Pancreas (tissue), 10 donors: Measurements from ENCODE around the gene MS4A1. TPM values are rescaled to one million over a fixed set of nuclear protein-coding genes. Genes with fewer than 3 reads are reported as not detected.
"Not testable (repeated sequence)": the region's sequence is repeated elsewhere in the genome, so short reads cannot be mapped to it uniquely, and the experiment has no call there.

ENCODE experiments used
- ATAC-seq, 4 donors: fragments of 200-7000 bp; cut with Tn5 transposase; one replicate each; pipeline versions ENCODE4 v1.8.0 to v1.9.1; 2020; ENCODE audit warnings: mild to moderate bottlenecking in 4 of 4, moderate library complexity in 4 of 4
- DNase-seq, 6 donors: peaks; one replicate each; pipeline ENCODE4 v3.0.0-alpha.2; 2020
- FAIRE-seq: peaks from 2 replicates; lab custom pipeline; 2012; peaks lifted over from hg19 to GRCh38; lab: Jason Lieb, UNC
- H3K27ac ChIP-seq, 4 donors: fragments of 200-600 bp; sonication (generic); 1 replicate in 3 of 4; 2 replicates in 1 of 4; pipeline versions ENCODE4 v1.5.0 to v1.8.0; 2020
- H3K27me3 ChIP-seq, 4 donors: fragments of 200-600 bp; one replicate each; pipeline ENCODE4 v1.8.0; 2021
- H3K36me3 ChIP-seq, 3 donors: fragments of 200-600 bp; sonication (generic) in 1 of 3; one replicate each; pipeline versions ENCODE4 v1.5.0 to v1.8.0; 2020 to 2021
- H3K4me1 ChIP-seq, 3 donors: fragments of 200-600 bp; one replicate each; pipeline ENCODE4 v1.8.0; 2021
- H3K4me3 ChIP-seq, 4 donors: fragments of 200-600 bp; sonication (generic) in 2 of 4; one replicate each; pipeline versions ENCODE4 v1.5.0 to v1.8.0; 2020 to 2021
- H3K9me3 ChIP-seq, 4 donors: fragments of 200-600 bp; one replicate each; pipeline ENCODE4 v1.8.0; 2021
- CTCF ChIP-seq, 4 donors: fragments of 200-600 bp; sonication (generic) in 3 of 4; IDR thresholded peaks; one replicate each; pipeline versions ENCODE4 v1.5.0 to v1.8.0; 2021; ENCODE audit warnings: antibody characterized with exemption in 4 of 4
- WGBS, 2 donors: extraction: QIAGEN DNeasy Blood & Tissue Kit; methylation state at CpG; one replicate each; pipeline ENCODE4 v1.1.7; 2013; 5-methylcytosine and 5-hydroxymethylcytosine counted together
- intact Hi-C, 3 donors: fragments of 100-400 bp; cut with DNase I; formaldehyde crosslinking; loops; one replicate each; pipeline versions ENCODE4 v1.11.1 to v1.14.2; 2022
- polyA plus RNA-seq, 2 donors: library from polyadenylated mRNA; stranded (reverse); fragments of 200-250 nt; gene quantifications; one replicate each; pipeline ENCODE4 v1.2.3, GENCODE V29; 2013
- total RNA-seq, 6 donors: library from RNA; stranded (reverse); fragmentation: NEBNext Ultra II Directional in 4 of 6; extraction: Animal tissue kit (Norgen Biotek cat#: 25700) in 4 of 6; gene quantifications; one replicate each; pipeline versions ENCODE4 v1.2.1 to v1.2.4, GENCODE V29; 2021 to 2023
- donor health status: healthy with polysubstance abuse.
- donor health status: DM: no; HTN: no; CAD: no; lungs with moderate emphysema.
- donor health status: DM: no; HTN: no; CAD: no.
- donor health status: control.
- donor health status: control.
- donor health status: Bipolar disorder and iron deficiency.
- donor health status: DM: yes; HTN: yes; CAD: no.
- donor health status: DM: no; HTN: no; CAD: no.
- donor health status: DM: no; HTN: no; CAD: no.
- donor health status: DM: yes; HTN: yes; CAD: no.

MS4A1 gene
- total and polyA plus RNA-seq, 8 donors = 0.08 to 1.2 (median 0.25) TPM; not detected in 2

DNA sequence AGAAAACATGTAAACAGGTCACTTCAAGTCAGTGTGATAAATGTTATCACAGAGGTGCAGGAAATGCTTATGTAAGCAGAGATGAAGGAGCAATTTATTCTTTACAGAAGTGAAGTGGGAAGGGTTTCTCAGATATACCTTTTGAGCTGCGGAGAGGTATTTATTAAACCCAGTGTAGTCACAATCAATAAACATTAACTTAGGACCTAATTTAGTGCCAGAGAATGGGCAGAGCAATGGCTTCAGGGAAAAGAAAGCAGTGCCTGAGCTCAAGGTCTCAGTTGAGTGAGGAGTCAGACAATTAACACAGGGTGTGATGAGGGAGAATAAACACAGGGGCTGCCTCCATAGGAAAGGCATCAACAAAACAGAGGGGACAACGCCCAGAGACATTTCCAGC lies 24.4 kb upstream of the MS4A1 start:
- Histone ChIP-seq H3K36me3 (no peaks in the 10 kb centered on the region), H3K9me3 (no peaks in the 10 kb centered on the region), H3K4me1 (no peaks in the 10 kb centered on the region), H3K27ac (no peak overlapping the region), H3K4me3 (no peak overlapping the region), H3K27me3 (no peaks in the 10 kb centered on the region)
- FAIRE-seq (no peak), DNase-seq (no peak), ATAC-seq (peak in 3 of 4 donors; percentile 39 to 61 (median 46))
- no peak for TF ChIP-seq CTCF (IDR thresholded peaks at IDR 0.05)
- intact Hi-C loops = no loop called here
- 30 to 33% methylated on average over 2 of the region's 2 CpGs for WGBS, 2 donors

DNA sequence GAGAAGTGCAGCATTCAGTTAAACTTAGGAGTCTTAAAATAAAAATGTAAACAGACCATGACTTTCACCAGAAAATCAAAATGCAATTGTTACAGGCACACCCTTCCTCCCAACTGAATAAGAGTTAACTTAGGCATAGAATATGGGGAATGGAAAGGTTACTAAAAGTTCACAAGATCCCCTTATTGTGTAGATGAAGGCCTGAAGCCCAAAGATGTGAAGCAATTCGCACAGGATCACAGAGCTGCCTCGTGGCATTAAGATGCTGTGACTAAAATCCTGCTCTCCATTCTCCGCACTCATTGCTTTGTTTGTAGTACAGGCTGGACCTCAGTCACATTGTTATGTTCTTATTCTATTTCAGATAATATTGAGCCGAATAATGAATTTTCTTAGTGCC lies 22.2 kb upstream of the MS4A1 start:
- H3K9me3 ChIP-seq = no peaks in the 10 kb centered on the region
- no peak overlapping the region for H3K4me3 ChIP-seq
- no peak overlapping the region for H3K27ac ChIP-seq
- no peaks in the 10 kb centered on the region for H3K36me3 ChIP-seq
- no peaks in the 10 kb centered on the region for H3K27me3 ChIP-seq
- no peaks in the 10 kb centered on the region for H3K4me1 ChIP-seq
- ATAC-seq = no peak
- no peak for TF ChIP-seq CTCF (IDR thresholded peaks at IDR 0.05)
- DNase-seq = no peak
- no peak for FAIRE-seq
- intact Hi-C loops = no loop called here
- 79 to 80% methylated on average over 4 of the region's 4 CpGs for WGBS, 2 donors

DNA sequence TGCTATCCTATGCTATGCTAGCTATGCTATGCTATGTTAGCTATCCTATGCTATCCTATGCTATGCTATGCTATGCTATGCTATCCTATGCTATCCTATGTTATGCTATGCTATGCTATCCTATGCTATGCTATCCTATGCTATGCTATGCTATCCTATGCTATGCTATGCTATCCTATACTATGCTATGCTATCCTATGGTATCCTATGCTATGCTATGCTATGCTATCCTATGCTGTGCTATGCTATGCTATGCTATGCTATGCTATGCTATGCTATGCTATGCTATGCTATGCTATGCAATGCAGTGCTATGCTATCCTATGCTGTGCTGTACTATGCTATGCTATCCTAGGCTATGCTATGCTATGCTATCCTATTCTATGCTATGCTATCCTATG lies 8.6 kb upstream of the MS4A1 start:
- DNase-seq = no peak
- no peak overlapping the region for H3K27ac ChIP-seq
- ATAC-seq = no peak
- no peaks in the 10 kb centered on the region for H3K9me3 ChIP-seq
- TF ChIP-seq CTCF (IDR thresholded peaks at IDR 0.05) = no peak
- no peaks in the 10 kb centered on the region for H3K4me1 ChIP-seq
- H3K4me3 ChIP-seq = no peak overlapping the region
- no peaks in the 10 kb centered on the region for H3K36me3 ChIP-seq
- intact Hi-C loops = no loop called here
- FAIRE-seq = no peak
- H3K27me3 ChIP-seq = no peaks in the 10 kb centered on the region

GRCh38 chr11:60447846-60448245 lies 7.8 kb upstream of the MS4A1 start:
- no peak for DNase-seq
- no peaks in the 10 kb centered on the region for H3K36me3 ChIP-seq
- H3K4me3 ChIP-seq = no peak overlapping the region
- no peaks in the 10 kb centered on the region for H3K9me3 ChIP-seq
- no peak for ATAC-seq
- no peak for TF ChIP-seq CTCF (IDR thresholded peaks at IDR 0.05)
- no peaks in the 10 kb centered on the region for H3K4me1 ChIP-seq
- intact Hi-C loops = no loop called here
- H3K27ac ChIP-seq = no peak overlapping the region
- no peaks in the 10 kb centered on the region for H3K27me3 ChIP-seq
- FAIRE-seq = no peak

DNA sequence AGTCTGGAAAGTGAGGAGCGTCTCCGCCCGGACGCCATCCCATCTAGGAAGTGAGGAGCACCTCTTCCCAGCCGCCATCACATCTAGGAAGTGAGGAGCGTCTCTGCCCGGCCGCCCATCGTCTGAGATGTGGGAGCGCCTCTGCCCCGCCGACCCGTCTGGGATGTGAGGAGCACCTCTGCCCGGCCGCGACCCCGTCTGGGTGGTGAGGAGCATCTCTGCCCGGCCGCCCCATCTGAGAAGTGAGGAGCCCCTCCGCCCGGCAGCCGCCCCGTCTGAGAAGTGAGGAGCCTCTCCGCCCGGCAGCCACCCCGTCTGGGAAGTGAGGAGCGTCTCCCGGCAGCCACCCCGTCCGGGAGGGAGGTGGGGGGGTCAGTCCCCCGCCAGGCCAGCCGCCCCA lies 4.5 kb upstream of the MS4A1 start:
- H3K27ac ChIP-seq, H3K9me3 ChIP-seq, ATAC-seq, FAIRE-seq, H3K27me3 ChIP-seq, H3K4me3 ChIP-seq, intact Hi-C loops, H3K36me3 ChIP-seq, H3K4me1 ChIP-seq: not testable (repeated sequence)
- WGBS, 2 donors = 90 to 94% methylated on average over 11 to 32 of the region's 32 CpGs
- DNase-seq = peak in 1 of 6 donors; percentile 19

DNA sequence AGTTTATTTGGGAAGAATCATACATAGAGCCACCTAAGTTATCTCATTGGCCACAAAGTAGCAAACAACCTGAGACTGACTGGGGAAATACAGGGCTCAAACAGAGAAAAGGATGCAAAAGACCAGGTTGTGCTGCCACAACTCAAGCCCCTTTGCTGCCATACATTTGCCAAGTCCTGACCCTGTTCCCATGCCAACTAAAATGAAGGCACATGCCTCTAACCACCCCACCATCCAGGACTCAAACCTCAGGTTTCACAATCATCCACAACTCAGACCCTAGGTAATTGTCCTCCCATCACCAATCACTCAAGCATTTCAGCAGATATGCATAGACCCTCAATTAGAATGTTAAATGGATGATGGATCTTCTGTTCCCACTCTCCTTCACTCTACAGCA lies 1.4 kb upstream of the MS4A1 start:
- no peak for ATAC-seq
- intact Hi-C loops = no loop called here
- Histone ChIP-seq H3K9me3 (no peaks in the 10 kb centered on the region), H3K4me1 (no peaks in the 10 kb centered on the region), H3K27ac (no peak overlapping the region), H3K4me3 (no peak overlapping the region), H3K27me3 (no peaks in the 10 kb centered on the region), H3K36me3 (no peaks in the 10 kb centered on the region)
- TF ChIP-seq CTCF (IDR thresholded peaks at IDR 0.05) = no peak
- no peak for FAIRE-seq
- no peak for DNase-seq
